ENCODE results near the gene CDC42BPG. TPM values are rescaled to one million over a fixed set of nuclear protein-coding genes. Genes with fewer than 3 reads are reported as not detected.
A peak's percentile ranks its signal among the peaks of the same experiment; 100 is the strongest.

CDC42BPG gene
- total and polyA plus RNA-seq, 8 donors = 9.7 to 23.8 (median 13.2) TPM

- no peak for DNase-seq
- ATAC-seq = no peak
- intact Hi-C loops (cut with DNase I) = no loop called here
- FAIRE-seq = no peak
- Histone ChIP-seq H3K4me1 (peaks cover 5 to 13% (median 9%) of the 10 kb centered on the region in 3 donors), H3K4me3 (no peak overlapping the region), H3K27ac (no peak overlapping the region), H3K27me3 (no peaks in the 10 kb centered on the region), H3K9me3 (no peaks in the 10 kb centered on the region), H3K36me3 (peaks cover 0 to 2% (median 0%) of the 10 kb centered on the region in 3 donors)
- WGBS, 2 donors = 86 to 90% methylated on average over 27 to 28 of the region's 28 CpGs
- TF ChIP-seq, protein P1, sequence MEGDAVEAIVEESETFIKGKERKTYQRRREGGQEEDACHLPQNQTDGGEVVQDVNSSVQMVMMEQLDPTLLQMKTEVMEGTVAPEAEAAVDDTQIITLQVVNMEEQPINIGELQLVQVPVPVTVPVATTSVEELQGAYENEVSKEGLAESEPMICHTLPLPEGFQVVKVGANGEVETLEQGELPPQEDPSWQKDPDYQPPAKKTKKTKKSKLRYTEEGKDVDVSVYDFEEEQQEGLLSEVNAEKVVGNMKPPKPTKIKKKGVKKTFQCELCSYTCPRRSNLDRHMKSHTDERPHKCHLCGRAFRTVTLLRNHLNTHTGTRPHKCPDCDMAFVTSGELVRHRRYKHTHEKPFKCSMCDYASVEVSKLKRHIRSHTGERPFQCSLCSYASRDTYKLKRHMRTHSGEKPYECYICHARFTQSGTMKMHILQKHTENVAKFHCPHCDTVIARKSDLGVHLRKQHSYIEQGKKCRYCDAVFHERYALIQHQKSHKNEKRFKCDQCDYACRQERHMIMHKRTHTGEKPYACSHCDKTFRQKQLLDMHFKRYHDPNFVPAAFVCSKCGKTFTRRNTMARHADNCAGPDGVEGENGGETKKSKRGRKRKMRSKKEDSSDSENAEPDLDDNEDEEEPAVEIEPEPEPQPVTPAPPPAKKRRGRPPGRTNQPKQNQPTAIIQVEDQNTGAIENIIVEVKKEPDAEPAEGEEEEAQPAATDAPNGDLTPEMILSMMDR (IDR thresholded peaks at IDR 0.05) = no peak
Measured at GRCh38 chr11:64867748-64868462, 23.5 kb upstream of the CDC42BPG start.

DNA sequence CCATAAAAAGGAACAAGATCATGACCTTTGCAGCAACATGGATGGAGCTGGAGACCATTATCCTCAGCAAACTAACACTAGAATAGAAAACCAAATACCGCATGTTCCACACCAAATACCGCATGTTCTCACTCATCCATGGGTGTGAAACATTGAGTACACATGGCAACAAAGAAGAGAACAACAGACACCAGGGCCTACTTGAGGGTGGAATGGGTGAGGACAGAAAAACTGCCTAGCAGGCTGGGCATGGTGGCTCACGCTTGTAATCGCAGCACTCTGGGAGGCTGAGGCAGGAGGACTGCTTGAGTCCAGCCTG is 21.7 kb upstream of the CDC42BPG start:
- H3K4me3 ChIP-seq = no peak overlapping the region
- DNase-seq (no peak), FAIRE-seq (no peak), ATAC-seq (no peak)
- 98% methylated on average over 4 of the region's 4 CpGs for WGBS, 2 donors
- H3K9me3 ChIP-seq = no peaks in the 10 kb centered on the region
- H3K36me3 ChIP-seq = no peaks in the 10 kb centered on the region
- H3K27ac ChIP-seq = no peak overlapping the region
- no peaks in the 10 kb centered on the region for H3K27me3 ChIP-seq
- intact Hi-C loops (cut with DNase I) = no loop called here
- TF ChIP-seq, protein P1 (IDR thresholded peaks at IDR 0.05) = no peak
- peaks cover 5 to 13% (median 9%) of the 10 kb centered on the region in 3 donors for H3K4me1 ChIP-seq

DNA sequence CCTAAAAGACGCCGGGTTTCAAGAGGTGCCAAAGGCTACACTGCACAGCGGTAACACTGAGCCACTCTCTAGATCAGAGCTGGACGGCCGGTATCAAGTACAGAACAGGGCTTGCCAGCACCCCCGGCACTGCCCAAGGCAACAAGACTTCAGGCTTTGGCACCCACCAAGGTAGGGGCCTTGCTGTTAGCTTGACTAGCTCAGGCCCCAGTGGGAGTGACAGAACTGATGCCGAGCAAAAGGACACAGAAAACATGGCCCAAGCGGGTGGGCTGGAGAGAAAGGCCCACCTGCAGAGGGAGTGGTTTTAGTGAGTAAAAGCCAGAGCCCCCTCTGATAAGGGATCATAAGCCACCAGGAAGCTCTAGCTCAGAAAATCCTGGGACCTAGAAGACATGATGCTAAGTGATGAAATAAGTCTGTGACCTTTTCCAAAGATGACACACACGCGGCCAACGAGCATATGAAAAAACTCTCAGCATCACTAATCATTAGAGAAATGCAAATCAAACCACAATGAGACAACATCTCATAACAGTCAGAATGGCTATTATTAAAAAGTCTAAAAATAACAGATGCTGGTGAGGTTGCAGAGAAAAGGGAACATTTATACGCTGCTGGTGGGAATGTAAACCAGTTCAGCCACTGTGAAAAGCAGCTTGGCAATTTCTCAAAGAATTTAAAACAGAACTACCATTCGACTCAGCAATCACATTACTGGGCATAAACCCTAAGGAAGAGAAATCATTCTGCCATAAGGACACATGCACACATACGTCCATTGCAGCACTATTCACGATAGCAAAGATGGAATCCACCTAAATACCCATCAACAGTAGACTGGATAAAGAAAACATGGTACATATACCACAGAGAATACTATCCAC is 21.1 kb upstream of the CDC42BPG start:
- H3K4me1 ChIP-seq = peaks cover 5 to 13% (median 9%) of the 10 kb centered on the region in 3 donors

GRCh38 chr11:64864473-64865285 is 20.2 kb upstream of the CDC42BPG start:
- WGBS, 2 donors = 71 to 77% methylated on average over 18 of the region's 18 CpGs
- peaks cover 5 to 13% (median 9%) of the 10 kb centered on the region in 3 donors for H3K4me1 ChIP-seq
- no peak for FAIRE-seq

More for the DNA sequence above, 21.1 kb upstream of the CDC42BPG start:
- TF ChIP-seq, protein P1 (IDR thresholded peaks at IDR 0.05) = no peak
- no peaks in the 10 kb centered on the region for H3K9me3 ChIP-seq
- ATAC-seq (peak in 1 of 4 donors; percentile 7), DNase-seq (no peak), FAIRE-seq (no peak)
- WGBS, 2 donors = 83 to 88% methylated on average over 15 of the region's 15 CpGs
- peak overlapping the region in 3 of 4 donors; percentile 16 to 47 (median 16) for H3K27ac ChIP-seq
- H3K36me3 ChIP-seq = no peaks in the 10 kb centered on the region
- intact Hi-C loops (cut with DNase I) = no loop called here
- H3K4me3 ChIP-seq = no peak overlapping the region
- H3K27me3 ChIP-seq = no peaks in the 10 kb centered on the region

More at GRCh38 chr11:64864473-64865285, 20.2 kb upstream of the CDC42BPG start:
- Histone ChIP-seq H3K9me3 (no peaks in the 10 kb centered on the region), H3K4me3 (no peak overlapping the region), H3K27me3 (no peaks in the 10 kb centered on the region), H3K36me3 (no peaks in the 10 kb centered on the region), H3K27ac (peak overlapping the region in 3 of 4 donors; percentile 28 to 47 (median 32))
- DNase-seq = peak in 1 of 6 donors; percentile 29
- peak; percentile 51 to 59 (median 54) for ATAC-seq
- intact Hi-C loops (cut with DNase I) = no loop called here
- TF ChIP-seq, protein P1 (IDR thresholded peaks at IDR 0.05) = no peak
